ENCODE measurements around the gene SYNGR2. TPM values are rescaled to one million over a fixed set of nuclear protein-coding genes. Genes with fewer than 3 reads are reported as not detected.
"Not testable (repeated sequence)": the region's sequence is repeated elsewhere in the genome, so short reads cannot be mapped to it uniquely, and the experiment has no call there.

Gene SYNGR2
- total RNA-seq, 2 donors from 2014 or later = 61.7 to 100 TPM

DNA sequence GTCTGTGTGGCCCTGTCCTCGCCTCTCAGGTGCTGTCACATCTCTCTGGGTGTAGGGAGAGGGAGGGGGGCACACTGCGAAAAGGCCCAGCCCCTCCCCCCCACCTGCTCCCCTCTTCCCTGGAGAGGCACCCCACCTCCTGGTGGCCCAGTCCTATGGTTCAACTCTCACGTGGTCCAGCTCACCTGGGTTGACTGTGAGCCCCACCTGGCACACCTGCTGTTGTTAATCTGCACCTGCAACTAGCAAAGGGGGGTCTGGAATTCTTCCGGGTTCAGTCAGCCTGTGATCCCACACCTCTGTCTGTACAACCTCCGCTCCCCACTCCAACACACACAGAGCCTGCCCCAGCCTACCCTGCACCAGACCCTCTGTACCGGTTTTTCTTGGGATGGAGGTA, 2.0 kb upstream of the SYNGR2 start:
- ATAC-seq (ENCODE audit: insufficient number of reproducible peaks, low FRiP score, low read depth) (no peak), DNase-seq (ENCODE audit: low spot score) (no peak)
- Histone ChIP-seq H3K36me3 (no peaks in the 10 kb centered on the region), H3K27me3 (replicated peaks; ENCODE audit: insufficient read depth) (no peaks in the 10 kb centered on the region), H3K4me3 (no peak overlapping the region), H3K9me3 (no peaks in the 10 kb centered on the region), H3K4me1 (ENCODE audit: control insufficient read depth in 1 of 2, low read depth in 2 of 2) (peaks cover 0 to 23% of the 10 kb centered on the region in 2 donors), H3K27ac (no peak overlapping the region)
- TF ChIP-seq, protein P1, sequence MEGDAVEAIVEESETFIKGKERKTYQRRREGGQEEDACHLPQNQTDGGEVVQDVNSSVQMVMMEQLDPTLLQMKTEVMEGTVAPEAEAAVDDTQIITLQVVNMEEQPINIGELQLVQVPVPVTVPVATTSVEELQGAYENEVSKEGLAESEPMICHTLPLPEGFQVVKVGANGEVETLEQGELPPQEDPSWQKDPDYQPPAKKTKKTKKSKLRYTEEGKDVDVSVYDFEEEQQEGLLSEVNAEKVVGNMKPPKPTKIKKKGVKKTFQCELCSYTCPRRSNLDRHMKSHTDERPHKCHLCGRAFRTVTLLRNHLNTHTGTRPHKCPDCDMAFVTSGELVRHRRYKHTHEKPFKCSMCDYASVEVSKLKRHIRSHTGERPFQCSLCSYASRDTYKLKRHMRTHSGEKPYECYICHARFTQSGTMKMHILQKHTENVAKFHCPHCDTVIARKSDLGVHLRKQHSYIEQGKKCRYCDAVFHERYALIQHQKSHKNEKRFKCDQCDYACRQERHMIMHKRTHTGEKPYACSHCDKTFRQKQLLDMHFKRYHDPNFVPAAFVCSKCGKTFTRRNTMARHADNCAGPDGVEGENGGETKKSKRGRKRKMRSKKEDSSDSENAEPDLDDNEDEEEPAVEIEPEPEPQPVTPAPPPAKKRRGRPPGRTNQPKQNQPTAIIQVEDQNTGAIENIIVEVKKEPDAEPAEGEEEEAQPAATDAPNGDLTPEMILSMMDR (IDR thresholded peaks at IDR 0.05) = no peak

DNA sequence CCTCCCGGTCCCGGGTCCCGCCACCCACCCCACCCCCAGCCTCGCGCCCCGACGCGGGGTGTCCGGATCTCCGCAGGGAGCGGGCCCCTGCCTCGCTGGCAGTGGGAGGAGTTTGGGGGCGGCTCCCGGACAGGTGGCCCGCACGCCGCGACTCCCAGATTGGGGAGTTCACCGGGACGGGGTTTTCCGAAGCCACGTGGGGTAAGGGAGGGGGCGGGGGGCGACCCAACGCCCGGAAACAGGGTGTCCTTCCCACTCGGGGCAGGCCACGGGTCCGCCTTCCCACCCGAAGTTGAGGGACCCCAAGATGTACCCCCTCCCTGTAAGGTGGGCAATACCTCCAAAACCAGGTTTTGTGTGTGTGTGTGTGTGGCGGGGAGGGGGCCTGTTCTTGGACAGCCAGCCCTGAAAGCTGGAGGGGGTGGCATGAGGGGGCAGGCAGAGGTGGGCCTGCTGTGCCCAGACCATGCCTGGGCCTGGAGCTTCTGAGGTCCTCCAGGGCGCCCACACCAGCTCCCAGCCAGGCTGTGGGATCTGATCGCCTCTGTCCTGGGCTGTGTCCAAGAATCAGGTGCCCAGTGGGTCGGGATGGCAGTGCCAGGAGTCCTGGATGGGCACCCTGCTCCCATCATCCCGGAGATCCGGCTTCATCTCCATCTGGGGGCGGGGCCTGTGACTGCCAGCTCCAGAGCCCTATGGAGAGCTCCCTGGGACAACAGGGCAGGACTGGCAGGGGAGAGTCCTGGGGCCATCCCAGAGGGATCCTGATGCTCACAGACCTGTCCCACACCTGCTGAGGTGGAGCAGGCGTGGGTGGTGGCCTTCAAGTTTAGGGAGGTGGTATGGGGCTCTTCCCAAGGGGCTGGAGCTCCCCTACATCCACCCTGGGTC, 767 bp downstream of the SYNGR2 start:
- DNase-seq (ENCODE audit: low spot score) (no peak), ATAC-seq (ENCODE audit: insufficient number of reproducible peaks, low FRiP score, low read depth) (no peak)
- TF ChIP-seq, protein P1 (IDR thresholded peaks at IDR 0.05) = no peak
- no peaks in the 10 kb centered on the region for H3K36me3 ChIP-seq
- H3K27me3 ChIP-seq (replicated peaks; ENCODE audit: insufficient read depth) = no peaks in the 10 kb centered on the region
- H3K27ac ChIP-seq = peak overlapping the region; percentile 85 to 89
- no peaks in the 10 kb centered on the region for H3K9me3 ChIP-seq
- peaks cover 18 to 50% of the 10 kb centered on the region in 2 donors for H3K4me1 ChIP-seq (ENCODE audit: control insufficient read depth in 1 of 2, low read depth in 2 of 2)
- H3K4me3 ChIP-seq = peak overlapping the region; percentile 82

DNA sequence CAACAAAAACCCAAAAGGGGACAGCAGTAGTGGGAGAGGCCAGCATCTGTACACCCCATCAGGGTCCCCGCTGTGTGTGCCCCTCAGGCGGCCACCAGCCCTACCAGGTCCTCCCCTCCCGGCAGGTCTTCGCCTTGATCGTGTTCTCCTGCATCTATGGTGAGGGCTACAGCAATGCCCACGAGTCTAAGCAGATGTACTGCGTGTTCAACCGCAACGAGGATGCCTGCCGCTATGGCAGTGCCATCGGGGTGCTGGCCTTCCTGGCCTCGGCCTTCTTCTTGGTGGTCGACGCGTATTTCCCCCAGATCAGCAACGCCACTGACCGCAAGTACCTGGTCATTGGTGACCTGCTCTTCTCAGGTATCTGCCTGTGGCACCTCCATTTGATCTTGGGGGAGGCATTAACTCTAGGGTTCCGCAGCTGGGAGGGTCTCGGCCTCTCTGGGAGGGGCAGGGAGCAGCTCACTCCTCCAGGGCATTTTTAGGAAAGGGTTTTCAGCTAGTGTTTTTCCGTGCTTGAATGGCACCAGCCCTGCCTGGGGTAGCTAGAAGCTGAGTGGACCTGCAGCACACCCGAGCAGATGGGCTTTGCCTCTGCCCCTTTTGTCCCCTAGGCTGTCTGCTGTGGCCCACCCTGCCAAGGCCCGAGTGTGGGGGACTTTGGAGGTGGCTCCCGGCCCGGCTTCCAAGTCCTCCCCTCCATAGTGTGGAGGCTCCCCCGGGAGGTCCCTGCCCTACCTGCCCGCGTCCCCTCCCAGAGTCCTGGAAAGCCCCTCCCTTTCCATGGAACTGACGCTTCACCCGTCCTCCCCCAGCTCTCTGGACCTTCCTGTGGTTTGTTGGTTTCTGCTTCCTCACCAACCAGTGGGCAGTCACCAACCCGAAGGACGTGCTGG, 2.6 kb downstream of the SYNGR2 start:
- Histone ChIP-seq H3K4me1 (ENCODE audit: control insufficient read depth in 1 of 2, low read depth in 2 of 2) (peaks cover 34 to 68% of the 10 kb centered on the region in 2 donors), H3K27ac (no peak overlapping the region), H3K9me3 (no peaks in the 10 kb centered on the region), H3K4me3 (no peak overlapping the region), H3K27me3 (replicated peaks; ENCODE audit: insufficient read depth) (no peaks in the 10 kb centered on the region), H3K36me3 (no peaks in the 10 kb centered on the region)
- TF ChIP-seq, protein P1 (IDR thresholded peaks at IDR 0.05) = no peak
- ATAC-seq (ENCODE audit: insufficient number of reproducible peaks, low FRiP score, low read depth) = no peak
- DNase-seq (ENCODE audit: low spot score) = no peak

DNA sequence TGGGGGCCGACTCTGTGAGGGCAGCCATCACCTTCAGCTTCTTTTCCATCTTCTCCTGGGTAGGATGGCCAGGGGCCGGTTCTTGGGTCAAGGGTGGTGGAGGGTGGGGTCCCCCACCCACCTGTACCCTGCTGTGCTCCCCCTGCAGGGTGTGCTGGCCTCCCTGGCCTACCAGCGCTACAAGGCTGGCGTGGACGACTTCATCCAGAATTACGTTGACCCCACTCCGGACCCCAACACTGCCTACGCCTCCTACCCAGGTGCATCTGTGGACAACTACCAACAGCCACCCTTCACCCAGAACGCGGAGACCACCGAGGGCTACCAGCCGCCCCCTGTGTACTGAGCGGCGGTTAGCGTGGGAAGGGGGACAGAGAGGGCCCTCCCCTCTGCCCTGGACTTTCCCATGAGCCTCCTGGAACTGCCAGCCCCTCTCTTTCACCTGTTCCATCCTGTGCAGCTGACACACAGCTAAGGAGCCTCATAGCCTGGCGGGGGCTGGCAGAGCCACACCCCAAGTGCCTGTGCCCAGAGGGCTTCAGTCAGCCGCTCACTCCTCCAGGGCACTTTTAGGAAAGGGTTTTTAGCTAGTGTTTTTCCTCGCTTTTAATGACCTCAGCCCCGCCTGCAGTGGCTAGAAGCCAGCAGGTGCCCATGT, 3.3 kb downstream of the SYNGR2 start:
- peak overlapping the region; percentile 67 to 85 for H3K27ac ChIP-seq
- not testable (repeated sequence) for H3K4me3 ChIP-seq; H3K36me3 ChIP-seq; DNase-seq (ENCODE audit: low spot score); H3K27me3 ChIP-seq (replicated peaks; ENCODE audit: insufficient read depth); H3K9me3 ChIP-seq; ATAC-seq (ENCODE audit: insufficient number of reproducible peaks, low FRiP score, low read depth)
- H3K4me1 ChIP-seq (ENCODE audit: control insufficient read depth in 1 of 2, low read depth in 2 of 2) = peaks cover 34 to 76% of the 10 kb centered on the region in 2 donors

DNA sequence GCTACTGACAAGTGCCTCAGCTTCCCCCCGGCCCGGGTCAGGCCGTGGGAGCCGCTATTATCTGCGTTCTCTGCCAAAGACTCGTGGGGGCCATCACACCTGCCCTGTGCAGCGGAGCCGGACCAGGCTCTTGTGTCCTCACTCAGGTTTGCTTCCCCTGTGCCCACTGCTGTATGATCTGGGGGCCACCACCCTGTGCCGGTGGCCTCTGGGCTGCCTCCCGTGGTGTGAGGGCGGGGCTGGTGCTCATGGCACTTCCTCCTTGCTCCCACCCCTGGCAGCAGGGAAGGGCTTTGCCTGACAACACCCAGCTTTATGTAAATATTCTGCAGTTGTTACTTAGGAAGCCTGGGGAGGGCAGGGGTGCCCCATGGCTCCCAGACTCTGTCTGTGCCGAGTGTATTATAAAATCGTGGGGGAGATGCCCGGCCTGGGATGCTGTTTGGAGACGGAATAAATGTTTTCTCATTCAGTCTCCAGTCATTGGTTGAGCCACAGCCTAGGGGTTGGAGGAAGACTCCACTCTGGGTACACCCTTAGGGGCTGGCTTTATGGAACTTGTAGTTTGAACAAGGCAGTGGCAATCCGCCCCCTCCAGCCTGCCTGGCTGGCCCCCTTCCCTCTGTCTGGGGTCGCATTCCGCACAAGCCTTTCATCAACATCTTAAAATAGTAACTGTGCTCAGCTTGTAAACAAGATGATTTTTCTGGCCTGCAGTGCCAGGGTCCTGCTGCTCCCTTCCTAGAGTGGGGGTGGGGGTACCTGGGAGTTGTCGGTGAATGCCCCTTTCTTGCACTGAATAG, 4.1 kb downstream of the SYNGR2 start:
- H3K27me3 ChIP-seq (replicated peaks; ENCODE audit: insufficient read depth) = no peaks in the 10 kb centered on the region
- DNase-seq (ENCODE audit: low spot score) = no peak
- TF ChIP-seq, protein P1 (IDR thresholded peaks at IDR 0.05) = no peak
- H3K4me3 ChIP-seq = no peak overlapping the region
- H3K4me1 ChIP-seq (ENCODE audit: control insufficient read depth in 1 of 2, low read depth in 2 of 2) = peaks cover 34 to 81% of the 10 kb centered on the region in 2 donors
- no peaks in the 10 kb centered on the region for H3K9me3 ChIP-seq
- ATAC-seq (ENCODE audit: insufficient number of reproducible peaks, low FRiP score, low read depth) = no peak
- no peaks in the 10 kb centered on the region for H3K36me3 ChIP-seq
- peak overlapping the region; percentile 67 to 85 for H3K27ac ChIP-seq

All from thoracic aorta (tissue), 2 donors.